Neural cell (in vitro differentiated cells): ENCODE results near the gene TENT4B. TPM values are rescaled to one million over a fixed set of nuclear protein-coding genes. Genes with fewer than 3 reads are reported as not detected.

ENCODE experiments used
- H2AFZ ChIP-seq: fragments of 200-600, 300-800 bp; sonication (generic), shearing (Covaris generic); 2 replicates; pipeline ENCODE4 v1.6.0; 2014; ENCODE audit warnings: low read depth, mild to moderate bottlenecking, antibody characterized with exemption, low read length, moderate library complexity
- H3F3A ChIP-seq: fragments of 200-600 bp; shearing (Covaris generic); 2 replicates; pipeline ENCODE4 v1.6.1; 2016; ENCODE audit warnings: mild to moderate bottlenecking, moderate library complexity, mixed read lengths, antibody characterized with exemption, low read length; ENCODE audit not compliant: insufficient read depth, poor library complexity, severe bottlenecking
- H3K27ac ChIP-seq: fragments of 200-600, 300-800 bp; sonication (generic), shearing (Covaris generic); 2 replicates; pipeline ENCODE4 v1.5.1; 2014; ENCODE audit warnings: mild to moderate bottlenecking, low read length, moderate library complexity
- H3K27me3 ChIP-seq: fragments of 300-800, 200-600 bp; sonication (generic), shearing (Covaris generic); 2 replicates; pipeline ENCODE4 v1.6.0; 2014; ENCODE audit warnings: mild to moderate bottlenecking, low read depth, low read length, moderate library complexity; ENCODE audit not compliant: insufficient read depth
- H3K36me3 ChIP-seq: fragments of 300-800, 200-600 bp; sonication (generic), shearing (Covaris generic); 2 replicates; pipeline ENCODE4 v1.5.1; 2014; ENCODE audit warnings: mild to moderate bottlenecking, antibody characterized with exemption, low read length, moderate library complexity; ENCODE audit not compliant: insufficient read depth
- H3K4me2 ChIP-seq: fragments of 300-800, 200-600 bp; sonication (generic), shearing (Covaris generic); 2 replicates; pipeline ENCODE4 v1.6.0; 2014; ENCODE audit warnings: mild to moderate bottlenecking, low read length
- H3K4me3 ChIP-seq: fragments of 300-800, 200-600 bp; sonication (generic), shearing (Covaris generic); 2 replicates; pipeline ENCODE4 v1.5.1; 2014; ENCODE audit warnings: mild to moderate bottlenecking, low read length, moderate library complexity
- H3K79me2 ChIP-seq: fragments of 200-600 bp; shearing (Covaris generic); replicated peaks from 2 replicates; pipeline ENCODE4 v1.6.0; 2014; ENCODE audit warnings: mild to moderate bottlenecking, low read length, moderate library complexity; ENCODE audit not compliant: insufficient read depth
- H3K9ac ChIP-seq: fragments of 300-800, 200-600 bp; sonication (generic), shearing (Covaris generic); 2 replicates; pipeline ENCODE4 v1.6.1; 2016; ENCODE audit warnings: mild to moderate bottlenecking, low read length, mixed read lengths
- H3K9me2 ChIP-seq: fragments of 200-600 bp; shearing (Covaris generic); 2 replicates; pipeline ENCODE4 v1.6.1; 2016; ENCODE audit warnings: mild to moderate bottlenecking, low read length, mixed read lengths; ENCODE audit not compliant: insufficient read depth
- H3K9me3 ChIP-seq: fragments of 200-600, 300-800 bp; sonication (generic), shearing (Covaris generic); 2 replicates; pipeline ENCODE4 v1.6.1; 2016; ENCODE audit warnings: mild to moderate bottlenecking, mixed run types, low read length, moderate library complexity, mixed read lengths
- H4K20me1 ChIP-seq: fragments of 200-600 bp; shearing (Covaris generic); 2 replicates; pipeline ENCODE4 v1.6.1; 2016; ENCODE audit warnings: mild to moderate bottlenecking, mixed run types; ENCODE audit not compliant: insufficient read depth
- CTCF ChIP-seq: fragments of 450-650 bp; IDR thresholded peaks from 2 replicates; pipeline ENCODE4 v1.5.1; 2014; ENCODE audit warnings: antibody characterized with exemption, mild to moderate bottlenecking, moderate library complexity; ENCODE audit not compliant: poor library complexity, severe bottlenecking
- EP300 ChIP-seq: fragments of 450-650 bp; conservative IDR thresholded peaks from 2 replicates; pipeline ENCODE4 v1.6.1; 2014; ENCODE audit warnings: antibody characterized with exemption, mild to moderate bottlenecking, moderate library complexity; ENCODE audit not compliant: poor library complexity, severe bottlenecking
- EZH2 ChIP-seq: fragments of 200-600, 300-800 bp; shearing (Covaris generic), sonication (generic); IDR thresholded peaks from 2 replicates; pipeline ENCODE4 v1.6.1; 2014; ENCODE audit warnings: antibody characterized with exemption, low read length, borderline replicate concordance, mild to moderate bottlenecking; ENCODE audit not compliant: insufficient read depth, poor library complexity, severe bottlenecking
- MXI1 ChIP-seq: fragments of 450-650 bp; conservative IDR thresholded peaks from 2 replicates; pipeline ENCODE4 v1.6.1; 2014; ENCODE audit warnings: antibody characterized with exemption, mild to moderate bottlenecking; ENCODE audit not compliant: poor library complexity, severe bottlenecking
- POLR2AphosphoS5 ChIP-seq: IDR thresholded peaks from 2 replicates; pipeline ENCODE4 v1.6.1; 2012
- RAD21 ChIP-seq: fragments of 450-650 bp; conservative IDR thresholded peaks from 2 replicates; pipeline ENCODE4 v1.6.1; 2014; ENCODE audit warnings: antibody characterized with exemption, mild to moderate bottlenecking, moderate library complexity
- REST ChIP-seq: IDR thresholded peaks from 2 replicates; pipeline ENCODE4 v1.6.1; 2012; ENCODE audit warnings: borderline replicate concordance
- SMC3 ChIP-seq: fragments of 450-650 bp; conservative IDR thresholded peaks from 2 replicates; pipeline ENCODE4 v1.6.1; 2014; ENCODE audit warnings: antibody characterized with exemption, mild to moderate bottlenecking, moderate library complexity; ENCODE audit not compliant: poor library complexity
- TAF1 ChIP-seq: IDR thresholded peaks from 2 replicates; pipeline ENCODE4 v1.6.1; 2012; ENCODE audit warnings: low read depth
- polyA plus RNA-seq: library from polyadenylated mRNA; depleted of rRNA; stranded (reverse); fragments of >200 nt; gene quantifications from 2 replicates; pipeline ENCODE4 v1.2.3, GENCODE V29; 2014

TENT4B gene
- polyA plus RNA-seq, 1 donor from 2014 or later, result 16.9 TPM

GRCh38 chr16:50273382-50273690 lies 120.2 kb downstream of the TENT4B start:
- Histone ChIP-seq H3K27ac (no peak overlapping the region), H3K79me2 (no peaks in the 10 kb centered on the region), H3K27me3 (no peaks in the 10 kb centered on the region), H2AFZ (no peak overlapping the region), H3K4me2 (no peak overlapping the region), H3K36me3 (no peaks in the 10 kb centered on the region), H3F3A (no peaks in the 10 kb centered on the region), H3K9me3 (no peaks in the 10 kb centered on the region), H3K4me3 (no peak overlapping the region), H4K20me1 (no peaks in the 10 kb centered on the region), H3K9me2 (no peaks in the 10 kb centered on the region), H3K9ac (no peak overlapping the region)
- TF ChIP-seq CTCF, result no peak

- Histone ChIP-seq H3K27me3 (no peaks in the 10 kb centered on the region), H3K79me2 (no peaks in the 10 kb centered on the region), H4K20me1 (no peaks in the 10 kb centered on the region), H3K9ac (no peak overlapping the region), H3F3A (no peaks in the 10 kb centered on the region), H3K9me3 (no peaks in the 10 kb centered on the region), H3K4me2 (no peak overlapping the region), H2AFZ (no peak overlapping the region), H3K36me3 (no peaks in the 10 kb centered on the region), H3K9me2 (no peaks in the 10 kb centered on the region), H3K27ac (no peak overlapping the region), H3K4me3 (no peak overlapping the region)
- TF ChIP-seq CTCF (no peak), EP300 (no peak), RAD21 (no peak), EZH2 (no peak), REST (no peak), MXI1 (no peak), TAF1 (no peak), SMC3 (no peak), POLR2AphosphoS5 (no peak)
Observed at GRCh38 chr16:50273888-50274325, 120.8 kb downstream of the TENT4B start.
